H1 (cell line): ENCODE measurements around the gene NRXN2. TPM values are rescaled to one million over a fixed set of nuclear protein-coding genes. Genes with fewer than 3 reads are reported as not detected.

Experiments
- CTCF ChIA-PET: fragments of 300-600 bp; sonication (Branson Sonifier 250); formaldehyde crosslinking; loops from one replicate; lab custom pipeline; 2021; ENCODE audit not compliant: partially characterized antibody; lab: Charles Lee
- POLR2A ChIA-PET: fragments of 300-600 bp; sonication (Branson Sonifier 250); formaldehyde crosslinking; loops from one replicate; lab custom pipeline; 2021; ENCODE audit warnings: inconsistent platforms; ENCODE audit not compliant: partially characterized antibody; lab: Charles Lee
- DNase-seq, 2 experiments: peaks; one replicate each; pipeline versions ENCODE4 v3.0.0 to v3.0.0-alpha.2; 2010 to 2022; ENCODE audit warnings: low spot score in 2 of 2, low read depth in 1 of 2, mixed read lengths in 1 of 2
- FAIRE-seq: peaks from 2 replicates; lab custom pipeline; 2011; peaks lifted over from hg19 to GRCh38; lab: Jason Lieb, UNC
- H2AFZ ChIP-seq: 2 replicates; pipeline ENCODE4 v1.8.1; 2012; ENCODE audit warnings: low read length, inconsistent platforms
- H2AK5ac ChIP-seq: 2 replicates; pipeline ENCODE4 v1.6.1; 2013; ENCODE audit warnings: low read depth, low read length
- H2BK120ac ChIP-seq: replicated peaks from 2 replicates; pipeline ENCODE3; 2013; ENCODE audit warnings: low read depth, low read length, inconsistent platforms
- H2BK12ac ChIP-seq: 2 replicates; pipeline ENCODE4 v1.6.1; 2013; ENCODE audit warnings: low read depth, low read length
- H2BK15ac ChIP-seq: 2 replicates; pipeline ENCODE4 v1.6.1; 2013; ENCODE audit warnings: low read length
- H2BK20ac ChIP-seq: 2 replicates; pipeline ENCODE4 v1.6.1; 2013; ENCODE audit warnings: low read length
- H2BK5ac ChIP-seq: 2 replicates; pipeline ENCODE4 v1.6.1; 2013; ENCODE audit warnings: low read depth, low read length
- H3K14ac ChIP-seq: 2 replicates; pipeline ENCODE4 v1.6.1; 2013; ENCODE audit warnings: inconsistent platforms; ENCODE audit not compliant: insufficient read length
- H3K18ac ChIP-seq: 2 replicates; pipeline ENCODE4 v1.6.1; 2013; ENCODE audit warnings: low read length; ENCODE audit errors: extremely low read depth
- H3K23ac ChIP-seq: 2 replicates; pipeline ENCODE4 v1.6.1; 2013; ENCODE audit warnings: inconsistent platforms; ENCODE audit not compliant: insufficient read length
- H3K23me2 ChIP-seq: 2 replicates; pipeline ENCODE4 v1.6.1; 2013; ENCODE audit warnings: low read depth, low read length
- H3K27ac ChIP-seq: 2 replicates; pipeline ENCODE4 v1.6.1; 2011; ENCODE audit warnings: low read depth, low read length, inconsistent platforms
- H3K27me3 ChIP-seq, 4 experiments: replicated peaks in 1 of 4; 1 replicate in 1 of 4; 2 replicates in 3 of 4; pipeline versions ENCODE4 v1.6.1 to v1.8.1; 2011 to 2013; ENCODE audit warnings: low read length in 3 of 4, mild to moderate bottlenecking in 3 of 4, inconsistent platforms in 2 of 4, mixed read lengths in 2 of 4, moderate library complexity in 1 of 4; ENCODE audit not compliant: control insufficient read depth in 3 of 4, insufficient read depth in 3 of 4; ENCODE audit errors: extremely low read depth in 1 of 4
- H3K36me3 ChIP-seq, 4 experiments: 2 replicates each; pipeline versions ENCODE4 v1.6.1 to v1.8.1; 2011 to 2013; ENCODE audit warnings: mild to moderate bottlenecking in 4 of 4, low read length in 3 of 4, moderate library complexity in 2 of 4, control low read depth in 1 of 4, inconsistent platforms in 1 of 4; ENCODE audit not compliant: insufficient read depth in 4 of 4, control insufficient read depth in 2 of 4
- H3K4ac ChIP-seq: replicated peaks from 2 replicates; pipeline ENCODE3; 2013; ENCODE audit warnings: low read length, low read depth, mixed read lengths, inconsistent platforms; ENCODE audit not compliant: insufficient read length
- H3K4me1 ChIP-seq, 4 experiments: replicated peaks in 1 of 4; 1 replicate in 1 of 4; 2 replicates in 3 of 4; pipeline versions ENCODE4 v1.6.1 to v1.8.1; 2011 to 2013; ENCODE audit warnings: low read length in 3 of 4, inconsistent platforms in 2 of 4, mixed read lengths in 1 of 4; ENCODE audit not compliant: insufficient read depth in 4 of 4, control insufficient read depth in 3 of 4
- H3K4me2 ChIP-seq, 2 experiments: 2 replicates each; pipeline versions ENCODE4 v1.6.1 to v1.8.1; 2011 to 2013; ENCODE audit warnings: low read depth in 2 of 2, low read length in 2 of 2, control low read depth in 1 of 2, inconsistent platforms in 1 of 2, mild to moderate bottlenecking in 1 of 2; ENCODE audit not compliant: insufficient read depth in 1 of 2
- H3K4me3 ChIP-seq, 4 experiments: fragments of 200-600, 300-600 bp in 1 of 4; sonication (generic), shearing (Covaris generic), sonication (Bioruptor Twin) in 1 of 4; 2 replicates each; pipeline versions ENCODE4 v1.5.1 to v1.8.1; 2011 to 2016; ENCODE audit warnings: low read length in 4 of 4, low read depth in 3 of 4, control low read depth in 2 of 4, inconsistent platforms in 2 of 4, mild to moderate bottlenecking in 2 of 4, mixed read lengths in 1 of 4, moderate library complexity in 1 of 4; ENCODE audit not compliant: insufficient read depth in 2 of 4; ENCODE audit errors: extremely low read depth in 1 of 4
- H3K56ac ChIP-seq: replicated peaks from 2 replicates; pipeline ENCODE3; 2013; ENCODE audit warnings: low read depth, mild to moderate bottlenecking, mixed read lengths, low read length, inconsistent platforms; ENCODE audit not compliant: insufficient read length
- H3K79me1 ChIP-seq: 2 replicates; pipeline ENCODE4 v1.6.1; 2013; ENCODE audit warnings: low read depth, low read length, control low read depth
- H3K79me2 ChIP-seq, 2 experiments: 2 replicates each; pipeline versions ENCODE4 v1.6.1 to v1.8.1; 2012 to 2013; ENCODE audit warnings: low read length in 2 of 2, mild to moderate bottlenecking in 2 of 2, inconsistent platforms in 1 of 2; ENCODE audit not compliant: insufficient read depth in 2 of 2, control insufficient read depth in 1 of 2
- H3K9ac ChIP-seq, 4 experiments: replicated peaks in 1 of 4; 1 replicate in 1 of 4; 2 replicates in 3 of 4; pipeline versions ENCODE4 v1.6.1 to v1.8.1; 2011 to 2013; ENCODE audit warnings: low read depth in 3 of 4, low read length in 3 of 4, control low read depth in 2 of 4, mild to moderate bottlenecking in 2 of 4, moderate library complexity in 2 of 4, inconsistent platforms in 1 of 4; ENCODE audit errors: extremely low read depth in 1 of 4
- H3K9me3 ChIP-seq, 2 experiments: 2 replicates each; pipeline versions ENCODE4 v1.6.1 to v1.8.1; 2012 to 2013; ENCODE audit warnings: mild to moderate bottlenecking in 2 of 2, moderate library complexity in 2 of 2, control low read depth in 1 of 2, inconsistent platforms in 1 of 2, low read depth in 1 of 2, low read length in 1 of 2, mixed read lengths in 1 of 2; ENCODE audit not compliant: insufficient read depth in 2 of 2
- H4K20me1 ChIP-seq, 2 experiments: replicated peaks in 1 of 2; 2 replicates each; pipeline versions ENCODE3 to v1.8.1; 2011 to 2013; ENCODE audit warnings: inconsistent platforms in 2 of 2, low read length in 2 of 2, mild to moderate bottlenecking in 1 of 2; ENCODE audit not compliant: insufficient read depth in 2 of 2, control insufficient read depth in 1 of 2
- H4K5ac ChIP-seq: 2 replicates; pipeline ENCODE4 v1.6.1; 2013; ENCODE audit warnings: low read length, low read depth, mixed read lengths, inconsistent platforms; ENCODE audit not compliant: insufficient read length
- H4K8ac ChIP-seq: 2 replicates; pipeline ENCODE4 v1.8.0; 2013; ENCODE audit warnings: mild to moderate bottlenecking, moderate library complexity, low read length, inconsistent platforms; ENCODE audit not compliant: insufficient read depth; ENCODE audit errors: extremely low read depth
- H4K91ac ChIP-seq: replicated peaks from 2 replicates; pipeline ENCODE3; 2013; ENCODE audit warnings: low read length, mixed read lengths, inconsistent platforms; ENCODE audit not compliant: insufficient read length
- BACH1 ChIP-seq: IDR thresholded peaks from 2 replicates; pipeline ENCODE4 v1.6.1; 2012; ENCODE audit warnings: low read length, improper control_type of control experiment
- EZH2 ChIP-seq: fragments of 200-600 bp; sonication (generic); IDR thresholded peaks from 2 replicates; pipeline ENCODE4 v1.7.1; 2012; ENCODE audit warnings: low read depth, mild to moderate bottlenecking, moderate library complexity, low read length, inconsistent platforms; ENCODE audit not compliant: severe bottlenecking
- GABPA ChIP-seq: IDR thresholded peaks from 2 replicates; pipeline ENCODE4 v1.6.1; 2011; ENCODE audit warnings: mild to moderate bottlenecking, low read length, moderate library complexity, borderline replicate concordance; ENCODE audit not compliant: insufficient read depth
- MAFK ChIP-seq: IDR thresholded peaks from 2 replicates; pipeline ENCODE4 v1.6.1; 2012; ENCODE audit warnings: low read depth, mild to moderate bottlenecking, improper control_type of control experiment, low read length
- NANOG ChIP-seq: IDR thresholded peaks from 2 replicates; pipeline ENCODE4 v1.6.1; 2011; ENCODE audit warnings: low read length, low read depth, mild to moderate bottlenecking, inconsistent platforms; ENCODE audit not compliant: insufficient read depth, poor library complexity, severe bottlenecking
- NRF1 ChIP-seq: IDR thresholded peaks from 2 replicates; pipeline ENCODE4 v1.6.1; 2011; ENCODE audit warnings: mild to moderate bottlenecking, low read depth, low read length, improper control_type of control experiment
- POU5F1 ChIP-seq: IDR thresholded peaks from 2 replicates; pipeline ENCODE4 v1.6.1; 2011; ENCODE audit warnings: low read depth, mild to moderate bottlenecking, low read length, moderate library complexity
- RFX5 ChIP-seq: IDR thresholded peaks from 2 replicates; pipeline ENCODE4 v1.6.1; 2011; ENCODE audit warnings: low read depth, low read length, improper control_type of control experiment, borderline replicate concordance
- RNF2 ChIP-seq: fragments of 200-900, 300-1000 bp; sonication (generic); IDR thresholded peaks from 2 replicates; pipeline ENCODE4 v1.7.1; 2016; ENCODE audit warnings: borderline replicate concordance, low read depth, mild to moderate bottlenecking, antibody characterized with exemption, low read length; ENCODE audit not compliant: poor library complexity, severe bottlenecking; ENCODE audit errors: missing control alignments
- RXRA ChIP-seq: IDR thresholded peaks from 2 replicates; pipeline ENCODE4 v1.6.1; 2011; ENCODE audit warnings: low read depth, mild to moderate bottlenecking, low read length, moderate library complexity; ENCODE audit not compliant: insufficient read depth
- SUZ12 ChIP-seq: fragments of 200-600 bp; sonication (generic); IDR thresholded peaks from 2 replicates; pipeline ENCODE4 v1.6.1; 2012; ENCODE audit warnings: mild to moderate bottlenecking, inconsistent platforms, low read length, moderate library complexity, mixed read lengths
- YY1 ChIP-seq: IDR thresholded peaks from 2 replicates; pipeline ENCODE4 v1.6.1; 2011; ENCODE audit warnings: low read depth, mild to moderate bottlenecking, low read length
- WGBS, 2 experiments: shearing (Covaris generic) in 1 of 2; methylation state at CpG; one replicate each; pipeline versions ENCODE4 v1.1.6 to v1.1.7; 2013 to 2015; ENCODE audit warnings: low lambda C conversion rate in 2 of 2, mixed read lengths in 2 of 2, inconsistent platforms in 1 of 2, low coverage in 1 of 2, missing lambda C conversion rate in 1 of 2; ENCODE audit not compliant: insufficient replicate concordance in 2 of 2, insufficient coverage in 1 of 2, insufficient read length in 1 of 2; ENCODE audit errors: extremely low coverage in 1 of 2, missing lambda C conversion rate in 1 of 2; 5-methylcytosine and 5-hydroxymethylcytosine counted together
- polyA plus RNA-seq, 7 experiments: library from polyadenylated mRNA; depleted of rRNA in 3 of 7; stranded (reverse) in 5 of 7; unstranded in 2 of 7; fragments of >200 nt in 5 of 7; fragments of 200-250 nt in 2 of 7; gene quantifications; 1 replicate in 5 of 7; 2 replicates in 1 of 7; 4 replicates in 1 of 7; pipeline versions ENCODE4 v1.2.1 to v1.2.3, GENCODE V29; 2011 to 2013; ENCODE audit warnings: missing spikeins in 2 of 7, mixed read lengths in 2 of 7
- total RNA-seq: library from RNA; stranded (reverse); fragmentation: NEBNext Ultra II Directional; extraction: Animal tissue kit (Norgen Biotek cat#: 25700); gene quantifications from 2 replicates; pipeline ENCODE4 v1.2.1, GENCODE V29; 2021

NRXN2 gene
- total and polyA plus RNA-seq, 2 of the 8 experiments (the other 6 are each of a cell fraction or from before 2014, with no cell fraction given): 1.3 to 11.5 TPM

- no peak overlapping the region for H2AK5ac ChIP-seq
- no peak overlapping the region for H2BK15ac ChIP-seq
- no peak overlapping the region for H3K27ac ChIP-seq
- H4K20me1 ChIP-seq: no peaks in the 10 kb centered on the region
- H3K9ac ChIP-seq: no peak overlapping the region
- peaks cover 0 to 4% (median under 1%) of the 10 kb centered on the region in 4 experiments; a peak in 3 of 7 replicates for H3K27me3 ChIP-seq
- no peak overlapping the region for H3K4ac ChIP-seq
- 77% methylated on average over 7 of the region's 7 CpGs; no CpG with 5 or more reads in 1 of the 2 experiments for WGBS, 2 experiments
- H4K8ac ChIP-seq: no peak overlapping the region; the same call in 1 of the 2 replicates
- POLR2A ChIA-PET: interaction anchor here (0.9 to 4.3 kb wide), 3 partner anchors 9 to 16 kb away, joined by 3 to 10 read pairs (median 3); no protein-coding TSS in a partner anchor
- H3K9me3 ChIP-seq: no peaks in the 10 kb centered on the region
- no peak overlapping the region for H3K18ac ChIP-seq
- CTCF ChIA-PET: interaction anchor here (1.0 to 5.2 kb wide), 6 partner anchors 9 to 244 kb away, joined by 3 to 30 read pairs (median 4); no protein-coding TSS in a partner anchor
- H2BK20ac ChIP-seq: 0 out of 2 replicates have a peak overlapping the region, but pooled peaks have one; percentile 61
- DNase-seq: no peak
- H3K36me3 ChIP-seq: no peaks in the 10 kb centered on the region
- H3K4me1 ChIP-seq: no peaks in the 10 kb centered on the region; a peak in 3 of 7 replicates
- H3K23me2 ChIP-seq: no peaks in the 10 kb centered on the region
- no peaks in the 10 kb centered on the region for H3K79me1 ChIP-seq
- no peak overlapping the region for H3K23ac ChIP-seq
- H2AFZ ChIP-seq: no peak overlapping the region
- no peak for FAIRE-seq
- H3K4me3 ChIP-seq: no peak overlapping the region
- no peak overlapping the region for H3K4me2 ChIP-seq
- no peak overlapping the region for H2BK5ac ChIP-seq
- H2BK120ac ChIP-seq: no peak overlapping the region
- no peak overlapping the region for H2BK12ac ChIP-seq
- H3K79me2 ChIP-seq: no peaks in the 10 kb centered on the region
- H3K14ac ChIP-seq: no peak overlapping the region
- H4K5ac ChIP-seq: no peak overlapping the region
- no peak overlapping the region for H3K56ac ChIP-seq
- no peak overlapping the region for H4K91ac ChIP-seq
- TF ChIP-seq GABPA: no peak
- TF ChIP-seq RFX5: no peak
- TF ChIP-seq RXRA: no peak
- no peak for TF ChIP-seq SUZ12
- TF ChIP-seq EZH2: no peak
- TF ChIP-seq NANOG: no peak
- TF ChIP-seq POU5F1: no peak
- TF ChIP-seq YY1: no peak
- TF ChIP-seq NRF1: no peak
- TF ChIP-seq MAFK: no peak
- no peak for TF ChIP-seq BACH1
- TF ChIP-seq RNF2: no peak
These were observed 25.2 kb downstream of the NRXN2 start for GRCh38 chr11:64697663-64698375.
